ENCODE measurements around the gene RALY. TPM values are rescaled to one million over a fixed set of nuclear protein-coding genes. Genes with fewer than 3 reads are reported as not detected.

RALY gene
- total RNA-seq, 2 donors from 2014 or later, result 37.9 to 49.3 TPM

GRCh38 chr20:34108616-34109174 is 115.0 kb downstream of the RALY start:
- H3K9me3 ChIP-seq, result peaks cover 0 to 3% (median 0%) of the 10 kb centered on the region in 3 donors
- ATAC-seq, result no peak
- no peaks in the 10 kb centered on the region for H3K27me3 ChIP-seq
- no peak overlapping the region for H3K27ac ChIP-seq
- peaks cover 50% of the 10 kb centered on the region for H3K4me1 ChIP-seq
- H3K36me3 ChIP-seq (replicated peaks in 1 of 2; ENCODE audit: insufficient read depth in 1 of 2, low read depth in 2 of 2), result peaks cover 0 to 2% of the 10 kb centered on the region in 2 donors
- WGBS, 2 donors, result 55 to 58% methylated on average over 4 of the region's 4 CpGs
- DNase-seq, result no peak
- intact Hi-C loops (cut with DNase I), result no loop called here
- no peak overlapping the region for H3K4me3 ChIP-seq
- TF ChIP-seq POLR2A (IDR thresholded peaks at IDR 0.05), result no peak
- TF ChIP-seq CTCF (IDR thresholded peaks at IDR 0.05), result no peak

DNA sequence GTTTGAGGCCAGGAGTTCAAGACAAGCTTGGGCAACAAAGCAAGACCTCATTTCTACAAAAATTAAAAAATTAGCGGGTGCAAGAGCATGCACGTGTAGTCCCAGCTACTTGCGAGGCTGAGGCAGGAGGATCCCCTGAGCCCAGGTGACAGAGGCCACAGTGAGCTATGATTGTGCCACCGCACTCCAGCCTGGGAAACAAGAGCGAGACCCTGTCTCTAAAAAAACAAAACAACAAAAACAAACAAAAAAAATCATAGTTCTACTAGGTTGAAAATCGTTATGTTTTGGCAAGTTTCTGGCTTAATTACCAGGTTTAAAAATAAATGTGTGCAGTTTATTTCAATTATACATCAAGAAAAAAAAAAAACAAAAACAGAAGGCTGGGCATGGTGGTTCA is 115.7 kb downstream of the RALY start:
- Histone ChIP-seq H3K27ac (no peak overlapping the region), H3K4me1 (peaks cover 50% of the 10 kb centered on the region), H3K9me3 (peaks cover 0 to 3% (median 0%) of the 10 kb centered on the region in 3 donors), H3K36me3 (replicated peaks in 1 of 2; ENCODE audit: insufficient read depth in 1 of 2, low read depth in 2 of 2) (peaks cover 0 to 2% of the 10 kb centered on the region in 2 donors), H3K4me3 (no peak overlapping the region), H3K27me3 (no peaks in the 10 kb centered on the region)
- no peak for ATAC-seq
- intact Hi-C loops (cut with DNase I), result no loop called here
- DNase-seq, result no peak
- 72 to 86% methylated on average over 6 of the region's 6 CpGs for WGBS, 2 donors
- TF ChIP-seq CTCF (IDR thresholded peaks at IDR 0.05) (no peak), POLR2A (IDR thresholded peaks at IDR 0.05) (no peak)

- peak overlapping the region; percentile 96 to 98 (median 97) for H3K27ac ChIP-seq
- no peaks in the 10 kb centered on the region for H3K27me3 ChIP-seq
- no peak for DNase-seq
- H3K4me1 ChIP-seq, result peaks cover 48% of the 10 kb centered on the region
- TF ChIP-seq POLR2A (IDR thresholded peaks at IDR 0.05) (no peak), CTCF (IDR thresholded peaks at IDR 0.05) (peak in 1 of 7 experiments; percentile 5)
- intact Hi-C loops (cut with DNase I), result no loop called here
- peaks cover 0 to 3% (median 0%) of the 10 kb centered on the region in 3 donors for H3K9me3 ChIP-seq
- ATAC-seq, result no peak
- H3K4me3 ChIP-seq, result no peak overlapping the region
- WGBS, 2 donors, result 44 to 45% methylated on average over 10 of the region's 10 CpGs
- peaks cover 0 to 2% of the 10 kb centered on the region in 2 donors for H3K36me3 ChIP-seq (replicated peaks in 1 of 2; ENCODE audit: insufficient read depth in 1 of 2, low read depth in 2 of 2)
Measured at GRCh38 chr20:34110025-34110744, 116.5 kb downstream of the RALY start.

DNA sequence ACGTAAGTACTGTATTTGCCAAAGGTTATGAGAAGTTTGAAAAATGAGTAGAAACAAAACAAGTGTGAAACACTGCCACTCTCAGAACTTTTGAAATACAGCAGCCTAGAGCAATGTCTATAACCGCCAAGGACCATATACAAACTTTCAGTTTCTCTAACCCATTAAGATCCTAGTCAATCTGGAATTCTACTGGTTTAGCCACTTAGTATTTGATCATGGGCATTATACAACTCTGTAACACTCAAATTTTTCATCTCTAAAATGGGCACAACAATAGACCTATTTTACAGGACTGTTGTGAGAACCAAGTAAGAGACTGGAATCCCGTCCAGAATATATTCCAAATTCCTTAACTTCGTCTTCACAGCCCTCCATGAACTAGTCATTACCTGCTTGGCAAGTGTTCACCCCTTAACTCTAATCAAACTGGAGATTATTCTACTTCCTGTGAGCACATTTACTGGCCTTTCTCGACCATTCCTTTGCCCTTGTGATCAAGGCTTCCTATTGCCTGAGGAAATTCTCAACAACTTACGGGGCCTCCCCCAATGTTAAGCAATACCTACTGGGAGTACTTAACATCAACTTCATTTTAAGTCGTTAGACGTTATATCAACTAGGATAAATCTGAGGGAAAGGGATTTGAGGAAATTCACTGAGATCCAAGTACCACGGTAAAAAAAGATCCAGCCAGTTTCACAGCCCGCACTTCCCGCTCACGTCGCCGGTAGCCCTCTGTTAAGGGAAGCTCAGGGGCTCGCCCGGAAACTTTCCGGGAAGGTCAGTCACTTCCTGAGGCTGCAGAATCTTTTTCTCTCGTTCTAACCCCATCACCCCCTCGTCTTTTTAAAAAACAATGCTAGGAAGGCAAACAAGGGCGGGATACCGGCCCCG is 117.3 kb downstream of the RALY start:
- H3K9me3 ChIP-seq, result peaks cover 0 to 3% (median 0%) of the 10 kb centered on the region in 3 donors
- peak overlapping the region; percentile 68 to 77 for H3K4me3 ChIP-seq
- H3K27ac ChIP-seq, result peak overlapping the region; percentile 96 to 98 (median 97)
- no peaks in the 10 kb centered on the region for H3K27me3 ChIP-seq
- TF ChIP-seq POLR2A (IDR thresholded peaks at IDR 0.05) (no peak), CTCF (IDR thresholded peaks at IDR 0.05) (no peak)
- peaks cover 45% of the 10 kb centered on the region for H3K4me1 ChIP-seq
- intact Hi-C loops (cut with DNase I), result no loop called here
- whole genome bisulfite sequencing, 2 donors, result 1 to 2% methylated on average over 22 of the region's 22 CpGs
- DNase-seq (peak; percentile 20 to 43 (median 25)), ATAC-seq (no peak)
- peaks cover 0 to 2% of the 10 kb centered on the region in 2 donors for H3K36me3 ChIP-seq (replicated peaks in 1 of 2; ENCODE audit: insufficient read depth in 1 of 2, low read depth in 2 of 2)

Data from body of pancreas (tissue), 4 donors.